Loucy (cell line): Measurements from ENCODE around the gene STARD6.

Experiments
- H2AFZ ChIP-seq: fragments of 200-600 bp; sonication (generic); 2 replicates; pipeline ENCODE4 v1.6.0; 2016; ENCODE audit warnings: antibody characterized with exemption, mild to moderate bottlenecking, low read length, moderate library complexity
- H3F3A ChIP-seq: fragments of 200-600 bp; 2 replicates; pipeline ENCODE4 v1.6.0; 2016; ENCODE audit warnings: antibody characterized with exemption, low read depth, mild to moderate bottlenecking
- H3K27me3 ChIP-seq: fragments of 200-600 bp; sonication (generic); 2 replicates; pipeline ENCODE4 v1.6.1; 2014; ENCODE audit warnings: low read length, mild to moderate bottlenecking; ENCODE audit not compliant: insufficient read depth, poor library complexity, severe bottlenecking
- H3K36me3 ChIP-seq: fragments of 200-600 bp; sonication (generic); 2 replicates; pipeline ENCODE4 v1.6.1; 2016; ENCODE audit warnings: low read length; ENCODE audit not compliant: insufficient read depth
- H3K4me1 ChIP-seq: fragments of 200-600 bp; sonication (generic); 2 replicates; pipeline ENCODE4 v1.5.1; 2014; ENCODE audit warnings: low read length, mild to moderate bottlenecking; ENCODE audit not compliant: insufficient read depth, poor library complexity, severe bottlenecking
- H3K4me2 ChIP-seq: fragments of 200-600 bp; sonication (generic); 2 replicates; pipeline ENCODE4 v1.6.0; 2014; ENCODE audit warnings: antibody characterized with exemption, low read length, low read depth, mild to moderate bottlenecking; ENCODE audit not compliant: poor library complexity, severe bottlenecking
- H3K4me3 ChIP-seq: fragments of 200-600 bp; sonication (generic); 2 replicates; pipeline ENCODE4 v1.5.1; 2014; ENCODE audit warnings: low read length, mild to moderate bottlenecking, mixed read lengths; ENCODE audit not compliant: poor library complexity, severe bottlenecking
- H3K79me2 ChIP-seq: fragments of 200-600 bp; sonication (generic); 2 replicates; pipeline ENCODE4 v1.6.1; 2014; ENCODE audit warnings: low read length; ENCODE audit not compliant: insufficient read depth
- H3K9ac ChIP-seq: fragments of 200-600 bp; sonication (generic); 2 replicates; pipeline ENCODE4 v1.6.0; 2014; ENCODE audit warnings: mild to moderate bottlenecking, low read depth, low read length, moderate library complexity; ENCODE audit not compliant: poor library complexity, severe bottlenecking
- H3K9me2 ChIP-seq: fragments of 200-600 bp; sonication (generic); replicated peaks from 2 replicates; pipeline ENCODE4 v1.6.1; 2016; ENCODE audit warnings: low read depth, low read length, mixed read lengths
- H3K9me3 ChIP-seq: fragments of 200-600 bp; sonication (generic); 2 replicates; pipeline ENCODE4 v1.6.1; 2014; ENCODE audit warnings: mild to moderate bottlenecking, antibody characterized with exemption, low read length, low read depth; ENCODE audit not compliant: insufficient read depth
- H4K20me1 ChIP-seq: fragments of 200-600 bp; sonication (generic); 2 replicates; pipeline ENCODE4 v1.6.0; 2014; ENCODE audit warnings: antibody characterized with exemption, low read length, mild to moderate bottlenecking; ENCODE audit not compliant: insufficient read depth, poor library complexity, severe bottlenecking
- EZH2phosphoT487 ChIP-seq: fragments of 200-600 bp; IDR thresholded peaks from 2 replicates; pipeline ENCODE4 v1.6.1; 2018; ENCODE audit warnings: antibody characterized with exemption, mild to moderate bottlenecking, moderate library complexity, borderline replicate concordance
- TF ChIP-seq, protein P1 (sequence below): fragments of 200-600 bp; sonication (generic); conservative IDR thresholded peaks from 2 replicates; pipeline ENCODE4 v1.5.1; 2014; ENCODE audit warnings: mild to moderate bottlenecking, antibody characterized with exemption, low read length

Gene STARD6

DNA sequence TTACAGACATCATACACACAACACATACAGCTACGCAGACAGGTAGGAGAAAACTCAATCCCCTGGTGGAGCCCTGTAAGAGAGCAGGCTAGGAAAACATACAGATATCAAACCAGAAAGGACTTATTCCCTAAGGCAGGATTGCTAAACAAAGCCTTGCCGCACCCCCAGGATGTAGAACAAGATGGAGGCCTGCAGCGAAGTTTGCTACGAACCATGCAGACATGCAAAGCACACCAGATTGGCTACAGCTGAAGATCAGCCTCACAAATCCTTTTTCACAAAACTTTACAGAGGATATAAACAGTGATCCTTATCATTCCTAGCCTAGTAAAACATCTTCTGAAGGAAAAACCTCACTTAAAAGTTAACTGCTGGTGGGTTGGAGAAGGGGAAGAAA, 28.4 kb upstream of the STARD6 start:
- Histone ChIP-seq H3K4me2 (no peak overlapping the region), H3K9me3 (no peaks in the 10 kb centered on the region), H4K20me1 (no peaks in the 10 kb centered on the region), H3K79me2 (no peaks in the 10 kb centered on the region), H3F3A (no peaks in the 10 kb centered on the region), H2AFZ (no peak overlapping the region), H3K9ac (no peak overlapping the region), H3K27me3 (no peaks in the 10 kb centered on the region), H3K36me3 (no peaks in the 10 kb centered on the region), H3K4me1 (peaks cover 35% of the 10 kb centered on the region), H3K9me2 (no peaks in the 10 kb centered on the region), H3K4me3 (no peak overlapping the region)
- TF ChIP-seq EZH2phosphoT487: no peak
- TF ChIP-seq, protein P1, sequence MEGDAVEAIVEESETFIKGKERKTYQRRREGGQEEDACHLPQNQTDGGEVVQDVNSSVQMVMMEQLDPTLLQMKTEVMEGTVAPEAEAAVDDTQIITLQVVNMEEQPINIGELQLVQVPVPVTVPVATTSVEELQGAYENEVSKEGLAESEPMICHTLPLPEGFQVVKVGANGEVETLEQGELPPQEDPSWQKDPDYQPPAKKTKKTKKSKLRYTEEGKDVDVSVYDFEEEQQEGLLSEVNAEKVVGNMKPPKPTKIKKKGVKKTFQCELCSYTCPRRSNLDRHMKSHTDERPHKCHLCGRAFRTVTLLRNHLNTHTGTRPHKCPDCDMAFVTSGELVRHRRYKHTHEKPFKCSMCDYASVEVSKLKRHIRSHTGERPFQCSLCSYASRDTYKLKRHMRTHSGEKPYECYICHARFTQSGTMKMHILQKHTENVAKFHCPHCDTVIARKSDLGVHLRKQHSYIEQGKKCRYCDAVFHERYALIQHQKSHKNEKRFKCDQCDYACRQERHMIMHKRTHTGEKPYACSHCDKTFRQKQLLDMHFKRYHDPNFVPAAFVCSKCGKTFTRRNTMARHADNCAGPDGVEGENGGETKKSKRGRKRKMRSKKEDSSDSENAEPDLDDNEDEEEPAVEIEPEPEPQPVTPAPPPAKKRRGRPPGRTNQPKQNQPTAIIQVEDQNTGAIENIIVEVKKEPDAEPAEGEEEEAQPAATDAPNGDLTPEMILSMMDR: no peak

DNA sequence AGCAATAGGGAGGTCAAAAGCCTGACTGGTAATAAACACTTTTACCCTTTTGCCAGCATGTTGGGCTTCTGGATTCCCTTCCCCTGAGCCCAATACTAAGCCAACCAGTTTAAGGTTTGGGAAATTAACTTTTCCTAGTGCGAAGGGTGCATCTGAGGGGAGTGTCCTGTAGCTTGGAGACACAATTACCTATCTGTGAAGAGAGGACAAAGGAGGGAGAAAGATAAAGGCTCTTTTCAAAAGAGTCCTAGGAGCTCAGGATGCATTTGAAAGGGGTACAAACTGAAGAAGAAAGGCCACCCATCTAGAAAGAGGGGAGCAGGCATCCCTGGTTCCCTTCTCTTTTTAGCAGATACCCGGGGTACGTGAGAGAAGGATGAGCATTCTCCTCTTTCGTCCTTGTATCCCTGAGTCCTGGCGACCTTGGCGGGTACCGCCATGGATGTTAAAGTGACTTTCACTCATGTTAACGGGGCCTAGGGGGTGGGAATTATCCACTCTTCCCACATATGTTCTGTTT, 25.1 kb upstream of the STARD6 start:
- H3K4me2 ChIP-seq: no peak overlapping the region
- no peak overlapping the region for H3K4me3 ChIP-seq
- no peaks in the 10 kb centered on the region for H3K27me3 ChIP-seq
- H3K9me3 ChIP-seq: no peaks in the 10 kb centered on the region
- no peaks in the 10 kb centered on the region for H3F3A ChIP-seq
- H2AFZ ChIP-seq: no peak overlapping the region
- no peak overlapping the region for H3K9ac ChIP-seq
- H3K36me3 ChIP-seq: peaks cover 12% of the 10 kb centered on the region; the same call in 1 of the 2 replicates
- H3K4me1 ChIP-seq: peaks cover 10% of the 10 kb centered on the region
- TF ChIP-seq EZH2phosphoT487: no peak
- TF ChIP-seq, protein P1: no peak
- no peaks in the 10 kb centered on the region for H4K20me1 ChIP-seq
- no peaks in the 10 kb centered on the region for H3K9me2 ChIP-seq
- H3K79me2 ChIP-seq: no peaks in the 10 kb centered on the region

DNA sequence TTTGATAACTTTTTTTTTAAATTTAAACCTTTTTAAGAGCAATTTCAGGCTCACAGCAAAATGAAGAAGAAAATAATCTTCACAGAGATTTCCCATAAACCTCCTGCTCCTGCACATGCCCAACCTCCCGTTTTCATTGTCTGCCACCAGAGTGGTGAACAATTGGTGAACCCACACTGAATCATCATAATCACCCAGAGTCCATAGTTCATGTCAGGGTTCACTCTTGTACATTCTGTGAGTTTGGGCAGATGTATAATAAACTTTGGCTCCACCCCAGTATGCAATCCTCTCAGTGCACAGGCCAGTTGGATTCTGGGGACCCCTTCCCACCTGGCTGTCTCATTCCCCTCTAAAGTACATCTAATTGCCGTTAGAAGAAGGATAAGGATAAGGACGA, 24.4 kb upstream of the STARD6 start:
- TF ChIP-seq EZH2phosphoT487: no peak
- TF ChIP-seq, protein P1: no peak
- Histone ChIP-seq H4K20me1 (no peaks in the 10 kb centered on the region), H3K4me3 (no peak overlapping the region), H3K27me3 (no peaks in the 10 kb centered on the region), H2AFZ (no peak overlapping the region), H3K79me2 (no peaks in the 10 kb centered on the region), H3F3A (no peaks in the 10 kb centered on the region), H3K36me3 (peaks cover 12% of the 10 kb centered on the region; the same call in 1 of the 2 replicates), H3K4me2 (no peak overlapping the region), H3K9ac (no peak overlapping the region), H3K4me1 (peaks cover 3% of the 10 kb centered on the region), H3K9me2 (no peaks in the 10 kb centered on the region), H3K9me3 (no peaks in the 10 kb centered on the region)
